Adipose tissue (tissue), 3 donors: ENCODE data around the gene PM20D1. TPM values are rescaled to one million over a fixed set of nuclear protein-coding genes. Genes with fewer than 3 reads are reported as not detected.
"Not testable (repeated sequence)": the region's sequence is repeated elsewhere in the genome, so short reads cannot be mapped to it uniquely, and the experiment has no call there.

Experiments
- H3K27ac ChIP-seq: one replicate; pipeline ENCODE4 v1.5.1; 2013; ENCODE audit warnings: low read depth, low read length
- WGBS, 3 donors: extraction: QIAGEN DNeasy Blood & Tissue Kit; methylation state at CpG; one replicate each; pipeline ENCODE4 v1.1.7; 2013; 5-methylcytosine and 5-hydroxymethylcytosine counted together
- polyA plus RNA-seq, 3 donors: library from polyadenylated mRNA; stranded (reverse); fragments of 200-250 nt; gene quantifications; one replicate each; pipeline ENCODE4 v1.2.3, GENCODE V29; 2013
- donor health status: healthy with polysubstance abuse.
- donor health status: Bipolar disorder and iron deficiency.
- donor health status: healthy.

PM20D1 gene, protein sequence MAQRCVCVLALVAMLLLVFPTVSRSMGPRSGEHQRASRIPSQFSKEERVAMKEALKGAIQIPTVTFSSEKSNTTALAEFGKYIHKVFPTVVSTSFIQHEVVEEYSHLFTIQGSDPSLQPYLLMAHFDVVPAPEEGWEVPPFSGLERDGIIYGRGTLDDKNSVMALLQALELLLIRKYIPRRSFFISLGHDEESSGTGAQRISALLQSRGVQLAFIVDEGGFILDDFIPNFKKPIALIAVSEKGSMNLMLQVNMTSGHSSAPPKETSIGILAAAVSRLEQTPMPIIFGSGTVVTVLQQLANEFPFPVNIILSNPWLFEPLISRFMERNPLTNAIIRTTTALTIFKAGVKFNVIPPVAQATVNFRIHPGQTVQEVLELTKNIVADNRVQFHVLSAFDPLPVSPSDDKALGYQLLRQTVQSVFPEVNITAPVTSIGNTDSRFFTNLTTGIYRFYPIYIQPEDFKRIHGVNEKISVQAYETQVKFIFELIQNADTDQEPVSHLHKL
- polyA plus RNA-seq = 10 to 100 TPM in 1 of 3 donors, under 1 TPM in 2; 0.10 to 15.5 (median 0.45) TPM

DNA sequence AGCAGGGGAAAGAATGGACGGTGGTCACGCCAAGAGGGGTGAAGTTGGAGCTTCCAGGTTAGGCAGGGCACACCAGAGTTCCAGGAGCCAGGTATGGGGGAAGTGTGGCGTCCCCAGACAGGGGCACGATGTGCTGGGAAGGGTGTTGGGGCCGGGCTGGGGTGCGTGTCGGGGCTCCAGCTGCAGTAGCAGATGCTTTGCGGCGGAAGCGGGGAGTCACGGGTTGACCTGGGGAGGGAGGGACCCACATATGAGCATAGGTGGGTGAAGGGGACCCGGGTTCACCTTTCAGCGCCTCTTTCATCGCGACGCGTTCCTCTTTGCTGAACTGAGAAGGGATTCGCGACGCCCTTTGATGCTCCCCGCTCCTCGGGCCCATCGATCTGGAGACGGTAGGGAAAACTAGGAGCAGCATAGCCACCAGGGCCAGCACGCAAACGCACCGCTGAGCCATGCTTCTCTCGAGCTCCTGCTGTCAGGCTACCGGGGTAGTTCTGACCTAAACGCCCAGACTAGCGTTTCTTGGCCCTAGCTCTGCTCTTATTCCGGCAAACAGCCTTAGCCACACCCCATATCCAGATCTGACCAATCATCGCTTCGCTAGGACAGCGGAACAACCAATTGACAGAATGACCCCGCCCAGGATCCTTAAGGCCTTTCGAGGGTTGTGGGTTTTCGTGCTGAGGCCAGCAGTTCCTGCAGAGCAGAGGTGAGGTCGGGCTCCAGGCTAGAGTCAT lies at the start of gene PM20D1:
Gene PM20D1, minus strand, starts transcription at position 514 of the 737 bp plus-strand sequence. Its CDS starts 60 bp downstream, at position 454.
- 59 to 89% (median 62%) methylated on average over 38 to 39 of the region's 39 CpGs for WGBS, 3 donors
- no peak within 1 kb of the TSS for H3K27ac ChIP-seq

DNA sequence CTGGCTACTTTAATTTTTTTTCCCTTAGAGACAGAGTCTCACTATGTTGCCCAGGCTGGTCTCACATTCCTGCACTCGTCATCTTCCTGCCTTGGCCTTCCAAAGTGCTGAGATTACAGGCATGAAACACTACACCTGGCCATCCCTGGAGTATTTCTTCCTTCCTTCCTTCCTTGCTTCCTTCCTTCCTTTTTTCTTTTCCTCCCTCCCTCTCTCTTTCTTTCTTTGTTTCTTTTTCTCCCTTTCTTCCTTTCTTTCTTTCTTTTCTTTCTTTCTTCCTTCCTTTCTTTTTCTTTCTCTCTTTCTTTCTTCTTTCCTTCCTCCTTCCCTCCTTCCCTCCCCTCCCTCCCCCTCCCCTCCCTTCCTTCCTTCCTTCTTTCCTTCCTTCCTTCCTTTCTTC lies 46.4 kb upstream of the PM20D1 start:
- H3K27ac ChIP-seq = no peak overlapping the region
- WGBS, 3 donors = 83 to 95% (median 94%) methylated on average over 1 of the region's 1 CpG

DNA sequence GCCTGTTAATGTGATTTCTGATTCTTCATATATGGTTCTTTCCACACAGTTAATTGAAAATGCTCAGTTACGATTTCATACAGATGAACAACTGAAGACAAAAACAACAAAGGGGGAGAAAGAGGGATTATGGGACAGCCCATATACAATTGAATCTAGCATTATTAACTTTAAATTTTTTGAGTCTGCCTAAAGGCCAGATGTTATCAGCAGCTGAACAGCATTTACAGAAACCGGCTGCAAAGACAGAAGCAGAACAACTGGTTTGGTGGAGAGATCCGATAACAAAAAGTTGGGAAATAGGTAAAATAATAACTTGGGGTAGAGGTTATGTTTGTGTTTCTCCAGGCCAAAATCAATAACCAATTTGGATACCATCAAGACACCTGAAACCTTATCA lies 44.2 kb upstream of the PM20D1 start:
- H3K27ac ChIP-seq = not testable (repeated sequence)
- 43 to 96% (median 90%) methylated on average over 3 of the region's 3 CpGs for WGBS, 3 donors

DNA sequence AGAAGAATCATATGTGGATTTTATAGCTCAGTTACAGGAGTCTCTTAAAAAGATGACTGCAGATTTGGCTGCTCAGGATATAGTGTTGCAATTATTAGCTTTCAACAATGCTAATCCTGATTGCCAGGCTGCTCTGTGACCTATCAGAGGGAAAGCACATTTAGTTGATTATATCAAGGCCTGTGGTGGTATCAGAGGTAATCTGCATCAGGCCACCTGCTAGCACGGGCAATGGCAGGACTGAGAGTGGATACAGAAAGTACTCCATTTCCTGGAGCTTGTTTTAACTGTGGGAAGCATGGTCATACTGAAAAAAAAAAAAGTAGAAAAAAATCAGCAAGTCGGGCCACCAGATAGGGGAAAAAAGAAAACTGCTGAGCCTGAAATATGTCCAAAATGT lies 42.2 kb upstream of the PM20D1 start:
- not testable (repeated sequence) for H3K27ac ChIP-seq
- 13 to 43% (median 34%) methylated on average over 2 of the region's 2 CpGs for whole genome bisulfite sequencing, 3 donors

DNA sequence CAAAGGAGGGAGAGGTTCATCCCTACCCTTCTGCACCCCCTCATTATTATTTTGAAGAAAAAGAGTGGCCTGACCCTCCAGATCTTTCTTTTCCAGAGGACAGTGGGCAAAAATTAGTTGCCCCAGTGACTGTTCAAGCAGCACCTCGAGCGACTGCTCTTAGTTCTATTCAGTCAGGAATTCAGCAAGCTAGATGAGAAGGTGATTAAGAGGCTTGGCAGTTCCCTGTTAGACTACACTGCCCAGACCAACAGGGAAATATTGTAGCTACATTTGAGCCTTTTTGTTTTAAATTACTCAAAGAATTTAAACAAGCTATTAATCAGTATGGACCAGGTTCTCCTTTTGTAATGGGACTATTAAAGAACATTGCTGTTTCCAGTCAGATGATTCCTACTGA lies 41.5 kb upstream of the PM20D1 start:
- WGBS, 3 donors = 90 to 96% (median 92%) methylated on average over 2 of the region's 2 CpGs
- H3K27ac ChIP-seq = not testable (repeated sequence)

DNA sequence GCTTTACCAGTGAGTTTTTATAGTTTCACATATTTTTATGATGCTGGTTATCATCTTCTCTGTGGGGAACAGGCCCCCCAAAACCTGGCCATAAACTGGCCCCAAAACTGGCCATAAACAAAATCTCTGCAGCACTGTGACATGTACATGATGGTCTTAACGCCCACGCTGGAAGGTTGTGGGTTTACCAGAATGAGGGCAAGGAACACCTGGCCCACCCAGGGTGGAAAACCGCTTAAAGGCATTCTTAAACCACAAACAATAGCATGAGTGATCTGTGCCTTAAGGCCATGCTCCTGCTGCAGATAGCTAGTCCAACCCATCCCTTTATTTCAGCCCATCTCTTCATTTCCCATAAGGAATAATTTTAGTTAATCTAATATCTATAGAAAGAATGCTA lies 40.7 kb upstream of the PM20D1 start:
- 82 to 92% (median 91%) methylated on average over 3 of the region's 3 CpGs for WGBS, 3 donors
- H3K27ac ChIP-seq = not testable (repeated sequence)

DNA sequence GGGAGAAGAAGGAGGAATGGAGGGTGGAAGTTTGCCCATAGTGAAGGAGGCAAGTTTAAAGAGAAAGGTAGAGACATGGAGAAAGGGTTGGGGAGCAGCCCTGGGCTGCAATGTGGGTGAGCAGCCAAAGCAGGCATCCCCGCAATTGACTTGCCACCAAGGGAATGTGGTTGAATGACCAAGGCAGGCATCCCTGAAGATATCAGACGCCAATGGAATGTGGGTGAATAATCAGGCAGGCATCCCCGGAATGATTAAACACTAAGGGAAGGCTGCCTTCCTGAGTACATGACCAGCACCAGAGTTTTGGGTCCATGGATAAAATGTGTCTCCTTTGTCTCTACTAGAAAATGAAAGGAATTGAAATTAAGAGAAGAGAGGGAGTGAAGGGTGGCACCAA lies 39.8 kb upstream of the PM20D1 start:
- WGBS, 3 donors = 73 to 93% (median 86%) methylated on average over 3 of the region's 3 CpGs
- H3K27ac ChIP-seq = not testable (repeated sequence)

DNA sequence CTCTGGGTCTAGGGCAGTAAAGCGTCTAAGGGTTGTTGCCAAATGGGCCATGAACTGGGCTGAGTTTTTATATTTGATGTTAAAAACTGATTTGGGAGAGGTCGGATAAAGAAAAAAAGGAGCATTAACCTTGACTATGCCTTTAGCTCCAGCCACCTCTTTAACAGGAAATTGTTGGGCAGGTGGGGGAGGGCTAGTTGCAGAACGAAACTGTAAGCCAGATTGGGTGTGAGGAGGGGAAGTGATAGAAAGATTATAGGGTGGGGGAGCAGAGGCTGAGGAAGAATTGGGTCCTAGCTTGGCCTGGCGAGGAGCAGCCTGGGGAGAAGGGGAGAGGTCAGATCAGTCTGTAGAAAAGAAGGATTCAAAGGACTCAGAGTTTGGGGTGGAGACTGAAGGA lies 39.1 kb upstream of the PM20D1 start:
- H3K27ac ChIP-seq = not testable (repeated sequence)
- WGBS, 3 donors = 74 to 80% (median 78%) methylated on average over 4 of the region's 4 CpGs

DNA sequence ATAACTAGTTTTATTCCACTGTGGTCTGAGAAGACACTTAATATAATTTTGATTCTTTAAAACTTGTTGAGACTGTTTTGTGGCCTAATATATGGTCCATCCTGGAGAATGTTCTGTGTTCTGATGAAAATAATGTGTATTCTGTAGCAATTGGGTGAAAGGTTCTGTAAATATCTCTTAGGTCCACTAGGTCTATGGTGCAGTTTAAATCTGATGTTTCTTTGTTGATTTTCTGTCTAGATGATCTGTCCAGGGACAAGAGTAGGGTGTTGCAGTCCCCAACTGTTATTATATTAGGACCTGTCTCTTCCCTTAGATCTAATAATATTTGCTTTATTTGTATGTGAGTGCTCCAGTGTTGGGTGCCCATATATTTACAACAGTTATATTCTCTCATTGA lies 33.9 kb upstream of the PM20D1 start:
- H3K27ac ChIP-seq = no peak overlapping the region

DNA sequence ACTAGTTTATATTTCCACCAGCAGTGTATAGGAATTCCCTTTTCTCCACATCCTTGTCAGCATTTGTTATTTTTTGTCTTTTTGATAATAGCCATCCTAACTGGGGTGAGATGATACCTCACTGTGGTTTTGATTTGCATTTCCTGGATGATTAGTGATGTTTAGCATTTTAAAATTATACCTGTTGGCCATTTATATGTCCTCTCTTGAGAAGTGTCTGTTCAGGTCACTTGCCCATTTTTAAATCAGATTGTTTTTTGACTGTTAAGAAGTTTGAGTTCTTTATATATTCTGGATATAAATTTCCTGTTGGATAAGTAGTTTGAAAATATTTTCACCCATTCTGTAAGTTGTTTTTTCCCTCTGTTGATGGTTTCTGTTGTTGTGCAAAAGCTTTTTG lies 31.0 kb upstream of the PM20D1 start:
- no peak overlapping the region for H3K27ac ChIP-seq

DNA sequence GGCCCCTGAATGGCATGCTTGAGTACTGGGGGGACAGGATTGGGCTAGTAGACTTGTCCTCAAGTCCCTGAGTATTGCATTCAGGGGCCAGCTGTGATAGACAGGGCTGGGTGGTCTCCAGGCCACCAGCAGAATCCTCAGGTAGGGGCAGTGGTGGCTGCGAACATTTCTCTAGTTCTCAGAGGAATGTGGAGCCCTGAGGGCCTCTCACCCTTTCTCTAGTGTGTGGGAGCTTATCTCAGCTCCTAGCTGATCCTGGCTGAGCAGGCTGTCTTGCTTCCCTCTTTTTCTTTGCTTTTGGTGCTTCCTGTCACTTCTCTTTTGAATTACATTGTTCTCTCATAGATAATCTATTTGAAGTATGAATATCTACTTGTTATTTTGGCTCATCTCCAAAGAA lies 30.0 kb upstream of the PM20D1 start:
- WGBS, 3 donors = 83 to 96% (median 93%) methylated on average over 1 of the region's 1 CpG
- H3K27ac ChIP-seq = no peak overlapping the region

DNA sequence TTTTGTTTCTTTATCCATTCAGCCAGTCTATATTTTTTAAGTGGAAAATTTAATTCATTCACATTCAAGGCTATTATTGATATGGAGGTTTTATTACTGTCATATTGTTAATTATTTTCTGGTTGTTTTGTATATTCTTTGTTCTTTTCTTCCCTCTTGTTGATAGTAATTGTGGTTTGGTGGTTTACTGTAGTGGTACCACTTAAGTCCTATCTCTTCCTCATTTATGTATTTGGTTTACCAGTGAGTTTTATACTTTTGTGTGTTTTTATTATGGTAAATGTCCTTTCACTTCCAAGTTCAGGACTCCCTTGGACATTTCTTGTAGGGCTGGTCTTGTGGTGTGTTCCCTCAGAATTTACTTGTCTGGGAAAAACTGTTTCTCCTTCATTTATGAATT lies 28.1 kb upstream of the PM20D1 start:
- no peak overlapping the region for H3K27ac ChIP-seq

DNA sequence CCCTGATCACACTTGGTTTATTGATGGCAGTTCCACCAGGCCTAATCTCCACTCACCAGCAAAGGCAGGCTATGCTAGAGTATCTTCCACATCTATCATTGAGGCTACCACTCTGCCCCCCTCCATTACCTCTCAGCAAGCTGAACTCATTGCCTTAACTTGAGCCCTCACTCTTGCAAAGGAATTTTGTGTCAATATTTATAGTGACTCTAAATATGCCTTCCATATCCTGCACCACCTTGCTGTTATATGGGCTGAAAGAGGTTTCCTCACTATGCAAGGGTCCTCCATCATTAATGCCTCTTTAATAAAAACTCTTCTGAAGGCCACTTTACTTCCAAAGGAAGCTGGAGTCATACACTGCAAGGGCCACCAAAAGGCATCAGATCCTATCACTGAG lies 23.2 kb upstream of the PM20D1 start:
- H3K27ac ChIP-seq = not testable (repeated sequence)

DNA sequence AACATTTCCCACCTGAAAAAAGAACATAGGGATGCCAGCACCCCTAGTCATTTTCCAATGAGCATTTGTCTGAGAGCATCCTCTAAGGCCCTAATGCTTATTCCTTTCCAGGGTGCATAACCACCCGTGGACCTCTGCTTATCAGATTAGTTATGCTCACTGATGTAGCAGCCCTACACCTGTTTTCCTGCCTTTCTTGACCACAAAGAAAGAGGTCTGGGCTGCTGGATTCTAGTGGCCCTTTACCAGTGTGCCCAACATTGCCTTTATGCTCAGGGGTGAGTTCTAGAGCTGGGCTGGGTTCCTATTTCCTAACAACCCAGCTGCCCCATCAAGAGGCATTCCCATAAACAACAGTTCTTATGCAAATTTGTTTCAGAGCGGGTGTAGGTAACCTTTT lies 20.3 kb upstream of the PM20D1 start:
- WGBS, 3 donors = 59 to 93% (median 82%) methylated on average over 2 of the region's 2 CpGs

DNA sequence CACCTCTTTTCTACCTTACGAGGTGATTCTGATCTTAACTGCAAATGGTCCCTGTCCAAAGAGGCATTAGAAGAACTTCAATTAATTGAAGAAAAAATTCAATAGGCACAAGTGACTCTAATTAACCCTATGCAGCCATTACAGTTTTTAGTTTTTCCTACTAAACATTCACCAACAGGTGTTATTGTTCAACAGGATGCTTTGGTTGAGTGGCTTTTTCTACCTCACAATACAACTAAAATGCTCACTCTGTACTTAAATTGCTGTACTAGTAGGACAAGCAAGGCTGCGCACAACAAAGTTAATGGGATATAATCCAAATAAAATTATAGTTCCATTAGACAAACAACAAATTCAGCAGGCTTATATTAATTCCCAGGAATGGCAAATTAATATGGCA lies 11.6 kb upstream of the PM20D1 start:
- 97 to 99% (median 97%) methylated on average over 2 of the region's 2 CpGs for WGBS, 3 donors
- H3K27ac ChIP-seq = no peak overlapping the region

More for the DNA sequence above, 20.3 kb upstream of the PM20D1 start:
- no peak overlapping the region for H3K27ac ChIP-seq

DNA sequence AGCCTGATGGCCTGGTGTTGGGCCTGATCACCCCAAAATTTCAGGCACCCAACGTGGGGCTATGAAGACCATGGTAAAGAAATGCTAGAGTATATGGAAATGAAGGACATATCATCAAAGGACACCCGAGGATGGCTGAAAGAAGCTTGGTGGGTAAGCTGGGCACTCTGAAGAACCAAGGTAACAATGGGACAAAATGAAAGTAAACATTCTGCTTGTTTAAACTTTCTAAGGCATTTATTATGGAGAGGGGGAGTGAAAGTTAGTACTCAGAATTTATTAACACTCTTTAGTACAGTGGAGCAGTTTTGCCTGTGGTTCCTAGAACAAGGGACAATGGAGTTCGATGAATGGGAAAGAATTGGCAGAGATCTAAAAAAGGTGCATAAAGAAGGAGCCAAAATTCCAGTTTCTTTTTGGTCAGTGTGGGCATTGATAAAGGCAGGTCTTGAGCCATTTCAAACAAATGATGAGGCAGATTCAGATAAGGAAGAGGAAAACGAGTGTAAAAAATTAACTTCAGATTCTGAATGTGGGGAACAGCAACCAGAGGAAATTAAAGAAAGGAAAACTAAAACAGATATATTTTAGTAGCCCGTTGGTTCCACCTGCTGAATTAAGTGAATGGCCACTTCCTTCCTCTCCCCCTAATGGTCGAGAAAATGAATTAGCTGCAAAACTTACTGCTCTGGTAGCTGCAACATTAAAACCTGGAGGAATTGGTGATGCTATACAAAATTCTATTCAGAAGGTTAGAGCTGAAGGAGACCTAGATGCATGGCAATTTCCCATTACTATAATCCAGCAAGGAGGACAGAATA lies 8.4 kb upstream of the PM20D1 start:
- WGBS, 3 donors = 30 to 53% (median 48%) methylated on average over 6 of the region's 6 CpGs
- no peak overlapping the region for H3K27ac ChIP-seq

DNA sequence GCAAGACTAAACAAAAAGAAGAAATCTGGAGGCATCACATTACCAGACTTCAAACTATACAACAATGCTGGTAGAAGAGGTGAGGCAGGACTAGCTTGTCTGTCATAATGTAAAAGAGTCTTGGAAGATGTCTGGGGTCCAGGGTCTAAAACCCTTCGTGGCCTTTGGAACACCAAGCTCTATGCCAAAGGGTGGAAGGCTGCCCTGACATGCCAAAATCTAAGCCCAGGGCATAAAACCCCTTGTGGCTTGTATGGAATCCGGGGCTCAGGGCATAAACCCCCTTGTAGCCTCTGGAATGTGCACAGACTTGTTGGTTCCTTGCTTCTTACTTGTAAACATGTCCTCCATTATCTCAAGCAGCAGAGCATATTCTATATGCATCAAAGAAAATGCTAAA lies 7.6 kb upstream of the PM20D1 start:
- 79 to 89% (median 84%) methylated on average over 2 of the region's 2 CpGs for WGBS, 3 donors
- not testable (repeated sequence) for H3K27ac ChIP-seq

DNA sequence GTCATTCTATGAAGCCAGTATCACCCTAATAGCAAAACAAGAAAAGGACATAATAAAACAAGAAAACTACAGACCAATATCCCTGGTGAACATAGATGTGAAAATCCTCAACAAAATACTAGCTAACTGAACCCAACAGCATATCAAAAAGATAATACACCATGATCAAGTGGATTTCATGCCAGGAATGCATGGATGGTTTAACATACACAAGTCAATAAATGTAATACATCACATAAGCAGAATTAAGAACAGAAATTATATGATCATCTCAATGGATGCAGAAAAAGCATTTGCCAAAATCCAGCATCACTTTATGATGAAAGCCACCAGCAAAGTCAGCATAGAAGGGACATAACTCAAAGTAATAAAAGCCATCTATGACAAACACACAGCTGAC lies 6.5 kb upstream of the PM20D1 start:
- H3K27ac ChIP-seq = no peak overlapping the region

DNA sequence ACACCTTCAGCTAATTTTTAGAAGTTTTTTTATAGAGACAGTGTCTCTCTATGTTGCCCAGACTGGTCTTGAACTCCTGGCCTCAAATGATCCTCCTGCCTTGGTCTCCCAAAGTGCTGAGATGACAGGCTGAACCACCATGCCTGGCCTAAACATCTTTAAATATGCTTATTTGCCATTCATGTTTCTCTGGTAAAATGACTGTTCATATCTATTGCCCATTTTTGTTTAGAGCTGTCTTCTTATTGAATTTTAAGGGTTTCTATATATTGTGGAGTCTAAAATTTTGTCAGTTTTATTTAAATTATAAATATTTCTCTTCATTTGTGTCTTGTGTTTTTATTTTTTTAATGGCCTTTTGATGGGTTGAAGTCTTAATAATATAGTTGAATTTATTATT lies 3.0 kb upstream of the PM20D1 start:
- no peak overlapping the region for H3K27ac ChIP-seq
